Coronary artery (tissue), 2 donors: ENCODE data around the gene CYP2U1.

ENCODE experiments used
- DNase-seq: peaks from one replicate; pipeline ENCODE4 v3.0.0-alpha.2; 2017; ENCODE audit warnings: low spot score
- H3K27ac ChIP-seq, 2 donors: fragments of 200-600 bp; sonication (generic); one replicate each; pipeline ENCODE4 v1.5.1; 2016 to 2019
- H3K4me3 ChIP-seq: fragments of 200-600 bp; sonication (generic); 2 replicates; pipeline ENCODE4 v1.5.1; 2016; ENCODE audit warnings: mild to moderate bottlenecking, moderate library complexity
- TF ChIP-seq, protein P1 (sequence below): fragments of 200-600 bp; sonication (generic); IDR thresholded peaks from one replicate; pipeline ENCODE4 v1.5.1; 2019; ENCODE audit warnings: antibody characterized with exemption

The CYP2U1 gene

DNA sequence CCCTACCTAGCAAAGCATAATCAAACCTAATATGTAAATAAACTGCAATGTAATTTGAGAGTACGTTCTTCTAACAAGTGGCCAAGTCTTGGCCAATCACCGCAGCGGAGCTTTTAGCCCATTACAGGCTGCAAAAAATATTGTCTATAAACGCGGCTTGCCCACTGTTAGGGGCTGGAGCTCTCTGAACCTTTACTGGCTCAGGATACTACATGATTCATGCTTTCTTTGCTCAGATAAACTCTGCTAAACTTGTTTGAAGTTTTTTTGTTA is 57.4 kb downstream of the CYP2U1 start:
- DNase-seq: no peak
- Histone ChIP-seq H3K27ac (peak overlapping the region; percentile 90 to 96), H3K4me3 (peak overlapping the region; percentile 78)
- TF ChIP-seq, protein P1, sequence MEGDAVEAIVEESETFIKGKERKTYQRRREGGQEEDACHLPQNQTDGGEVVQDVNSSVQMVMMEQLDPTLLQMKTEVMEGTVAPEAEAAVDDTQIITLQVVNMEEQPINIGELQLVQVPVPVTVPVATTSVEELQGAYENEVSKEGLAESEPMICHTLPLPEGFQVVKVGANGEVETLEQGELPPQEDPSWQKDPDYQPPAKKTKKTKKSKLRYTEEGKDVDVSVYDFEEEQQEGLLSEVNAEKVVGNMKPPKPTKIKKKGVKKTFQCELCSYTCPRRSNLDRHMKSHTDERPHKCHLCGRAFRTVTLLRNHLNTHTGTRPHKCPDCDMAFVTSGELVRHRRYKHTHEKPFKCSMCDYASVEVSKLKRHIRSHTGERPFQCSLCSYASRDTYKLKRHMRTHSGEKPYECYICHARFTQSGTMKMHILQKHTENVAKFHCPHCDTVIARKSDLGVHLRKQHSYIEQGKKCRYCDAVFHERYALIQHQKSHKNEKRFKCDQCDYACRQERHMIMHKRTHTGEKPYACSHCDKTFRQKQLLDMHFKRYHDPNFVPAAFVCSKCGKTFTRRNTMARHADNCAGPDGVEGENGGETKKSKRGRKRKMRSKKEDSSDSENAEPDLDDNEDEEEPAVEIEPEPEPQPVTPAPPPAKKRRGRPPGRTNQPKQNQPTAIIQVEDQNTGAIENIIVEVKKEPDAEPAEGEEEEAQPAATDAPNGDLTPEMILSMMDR: no peak

GRCh38 chr4:107989162-107989536 is 57.8 kb downstream of the CYP2U1 start:
- peak overlapping the region; percentile 78 for H3K4me3 ChIP-seq
- TF ChIP-seq, protein P1: no peak
- no peak for DNase-seq
- H3K27ac ChIP-seq: peak overlapping the region; percentile 90 to 96

DNA sequence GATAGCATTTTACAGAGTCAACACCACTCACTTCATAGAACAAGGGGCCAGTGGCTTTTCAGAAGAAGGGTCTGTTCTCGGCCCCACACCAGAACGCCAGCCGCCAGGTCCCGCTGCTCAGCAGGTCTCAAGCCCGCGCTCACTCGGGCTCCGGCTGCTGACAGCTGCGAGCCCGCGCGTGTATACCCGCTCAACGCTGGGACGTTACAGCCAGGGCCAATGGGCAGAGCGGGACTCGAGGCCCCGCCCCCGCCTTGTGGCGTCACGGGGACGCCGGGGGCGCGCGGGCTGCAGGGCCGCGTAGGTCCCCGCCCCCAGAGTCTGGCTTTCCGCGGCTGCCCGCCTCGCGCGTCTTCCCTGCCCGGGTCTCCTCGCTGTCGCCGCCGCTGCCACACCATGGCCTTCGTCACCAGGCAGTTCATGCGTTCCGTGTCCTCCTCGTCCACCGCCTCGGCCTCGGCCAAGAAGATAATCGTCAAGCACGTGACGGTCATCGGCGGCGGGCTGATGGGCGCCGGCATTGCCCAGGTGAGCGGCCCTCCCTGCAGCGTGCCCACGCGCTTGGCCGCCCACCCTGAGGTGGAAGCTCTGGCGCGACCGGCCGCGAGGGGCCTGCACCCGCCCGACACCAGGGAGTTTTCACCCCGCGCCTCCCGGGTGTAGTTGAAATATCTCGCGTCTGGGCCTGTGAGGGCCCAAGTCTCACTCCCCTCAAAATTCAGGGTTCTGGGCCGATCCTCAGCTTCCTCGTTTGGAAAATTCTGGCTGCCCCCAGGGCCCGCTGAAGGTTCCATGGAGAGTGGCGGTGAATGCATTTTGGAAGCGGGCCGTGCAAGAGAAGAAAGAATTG is 58.4 kb downstream of the CYP2U1 start, which contains the start of gene HADH:
Gene HADH, plus strand, starts transcription at position 353 of the 850 bp plus-strand sequence. Its CDS starts 44 bp downstream, at position 397.
- peak within 1 kb of the TSS; percentile 78 for H3K4me3 ChIP-seq
- peak within 1 kb of the TSS; percentile 90 to 96 for H3K27ac ChIP-seq
- DNase-seq: peak; percentile 94
- TF ChIP-seq, protein P1: no peak

GRCh38 chr4:107991945-107992630 is 60.7 kb downstream of the CYP2U1 start:
- peak overlapping the region in 1 of 2 donors; percentile 33 for H3K27ac ChIP-seq
- peak overlapping the region; percentile 78 for H3K4me3 ChIP-seq
- DNase-seq: no peak
- TF ChIP-seq, protein P1: no peak

- Histone ChIP-seq H3K4me3 (no peak overlapping the region), H3K27ac (peak overlapping the region in 1 of 2 donors; percentile 87)
- TF ChIP-seq, protein P1: no peak
- DNase-seq: no peak
Measured at GRCh38 chr4:107993969-107994368, 62.6 kb downstream of the CYP2U1 start.

DNA sequence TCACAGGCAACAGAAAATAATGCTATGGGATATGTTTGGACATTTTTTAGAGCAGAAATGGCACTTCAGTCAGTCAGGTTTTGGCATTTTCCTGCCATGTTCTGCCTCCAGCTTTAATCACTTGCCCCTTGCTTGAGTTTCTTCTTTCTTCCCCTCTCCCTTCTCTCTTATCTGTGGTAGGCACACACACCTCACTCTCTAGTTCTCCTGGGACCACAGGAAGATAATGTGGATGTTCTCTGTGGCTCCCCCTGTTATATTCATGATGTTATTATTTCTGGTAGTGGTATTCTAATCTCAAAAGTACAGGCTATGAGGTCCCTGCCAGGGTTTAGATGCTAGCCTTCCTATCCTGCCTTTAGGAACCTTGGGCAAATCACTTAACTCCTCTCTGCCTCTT is 63.5 kb downstream of the CYP2U1 start:
- DNase-seq: no peak
- TF ChIP-seq, protein P1: no peak
- H3K4me3 ChIP-seq: no peak overlapping the region
- H3K27ac ChIP-seq: peak overlapping the region in 1 of 2 donors; percentile 87
